ENCODE data around the gene CTNNAL1.

- TF ChIP-seq CTCF (conservative IDR thresholded peaks at IDR 0.05 in 1 of 2, IDR thresholded peaks at IDR 0.05 in 1 of 2; ENCODE audit: extremely low read depth in 1 of 2, insufficient read depth in 1 of 2, low read depth in 1 of 2, low read length in 2 of 2) (no peak), EZH2 (IDR thresholded peaks at IDR 0.05; ENCODE audit: borderline replicate concordance, low read length) (no peak)
Measured at GRCh38 chr9:109047259-109047658, 34.0 kb upstream of the CTNNAL1 start.
